Measurements from ENCODE around the gene NET1.
"Not testable (repeated sequence)": the region's sequence is repeated elsewhere in the genome, so short reads cannot be mapped to it uniquely, and the experiment has no call there.

Gene NET1

GRCh38 chr10:5462841-5463293 is 50.5 kb downstream of the NET1 start:
- no peak for DNase-seq (ENCODE audit: low spot score)

DNA sequence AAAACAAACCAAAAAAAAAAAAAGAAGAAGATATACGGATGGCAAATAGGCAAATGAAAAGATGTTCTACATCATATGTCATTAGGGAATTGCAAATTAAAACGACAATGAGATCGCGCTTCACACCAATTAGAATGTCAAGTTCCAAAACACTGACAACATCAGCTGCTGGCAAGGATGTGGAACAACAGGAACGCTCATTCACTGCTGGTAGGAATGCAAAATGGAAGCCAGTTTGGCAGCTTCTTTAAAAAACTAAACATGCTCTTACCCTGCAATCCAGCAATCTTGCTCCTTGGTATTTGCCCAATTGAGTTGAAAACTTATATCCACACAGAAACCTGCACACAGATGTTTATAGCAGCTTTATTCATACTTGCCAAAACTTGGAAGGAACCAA is 52.2 kb downstream of the NET1 start:
- no peak for DNase-seq (ENCODE audit: low spot score)

DNA sequence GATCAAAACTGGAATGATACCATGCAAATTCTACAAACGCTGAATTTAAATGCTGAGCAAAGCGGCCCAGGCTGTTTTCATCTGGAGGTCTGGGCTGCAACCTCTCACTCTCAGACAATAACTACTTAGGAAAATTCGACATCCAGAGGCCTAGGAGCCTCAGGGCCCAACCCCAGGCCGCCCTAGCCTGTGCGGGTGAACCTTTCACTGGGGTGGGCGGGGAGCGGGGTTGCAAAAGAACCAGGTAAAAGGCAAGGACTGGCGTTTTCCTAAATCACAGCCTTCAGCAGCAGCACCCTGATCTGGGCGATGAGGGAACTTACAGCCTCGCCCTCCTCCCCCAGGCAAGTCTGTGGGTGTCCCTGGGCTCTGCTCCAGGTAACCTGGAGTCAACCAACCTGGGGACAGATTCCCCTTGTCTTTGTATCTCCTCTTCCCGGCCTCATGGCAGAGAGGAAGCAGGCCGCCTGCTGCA is 53.7 kb downstream of the NET1 start:
- no peak for DNase-seq (ENCODE audit: low spot score)

DNA sequence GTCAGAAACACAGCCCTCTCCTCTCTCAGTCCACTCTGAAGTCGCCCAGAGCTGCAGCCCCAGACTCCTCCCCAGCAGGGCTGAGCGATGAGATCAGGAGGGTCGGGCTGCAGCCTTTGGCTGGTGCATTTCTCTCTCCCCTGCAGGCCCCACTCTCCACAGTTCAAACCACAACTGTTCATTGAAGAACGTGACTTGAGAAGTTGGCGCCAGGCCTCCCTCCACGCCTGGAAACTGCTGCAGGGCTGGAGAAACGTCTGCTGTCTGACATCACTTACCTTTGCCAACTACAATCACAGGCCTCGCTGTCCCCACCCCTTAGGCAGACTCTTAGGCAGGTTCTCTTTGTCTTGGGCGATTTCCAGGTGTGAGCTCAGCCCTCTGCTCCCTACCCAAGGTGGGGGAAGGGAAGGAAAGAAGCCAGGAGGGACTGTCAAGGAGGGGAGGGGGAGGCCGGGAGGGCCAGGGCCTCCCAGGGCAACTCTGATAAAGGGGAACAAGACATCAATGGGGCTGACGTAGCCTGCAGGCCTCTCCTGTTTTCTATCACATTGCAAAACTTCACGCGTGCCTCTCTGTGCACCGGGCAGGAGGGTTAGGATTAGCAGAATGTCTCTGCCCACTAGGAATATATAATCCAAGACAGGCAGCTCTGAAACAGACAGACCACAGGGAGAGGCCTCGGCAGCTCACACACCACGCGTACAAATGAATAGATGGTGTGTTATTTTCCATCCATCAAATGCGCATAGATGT is 54.3 kb downstream of the NET1 start:
- no peak for DNase-seq (ENCODE audit: low spot score)

GRCh38 chr10:5467207-5467535 is 54.8 kb downstream of the NET1 start:
- no peak for DNase-seq (ENCODE audit: low spot score)

- DNase-seq (ENCODE audit: low spot score): no peak
Measured at GRCh38 chr10:5467634-5468255, 55.4 kb downstream of the NET1 start.

- no peak for DNase-seq (ENCODE audit: low spot score)
Measured at GRCh38 chr10:5468262-5469106, 56.1 kb downstream of the NET1 start.

DNA sequence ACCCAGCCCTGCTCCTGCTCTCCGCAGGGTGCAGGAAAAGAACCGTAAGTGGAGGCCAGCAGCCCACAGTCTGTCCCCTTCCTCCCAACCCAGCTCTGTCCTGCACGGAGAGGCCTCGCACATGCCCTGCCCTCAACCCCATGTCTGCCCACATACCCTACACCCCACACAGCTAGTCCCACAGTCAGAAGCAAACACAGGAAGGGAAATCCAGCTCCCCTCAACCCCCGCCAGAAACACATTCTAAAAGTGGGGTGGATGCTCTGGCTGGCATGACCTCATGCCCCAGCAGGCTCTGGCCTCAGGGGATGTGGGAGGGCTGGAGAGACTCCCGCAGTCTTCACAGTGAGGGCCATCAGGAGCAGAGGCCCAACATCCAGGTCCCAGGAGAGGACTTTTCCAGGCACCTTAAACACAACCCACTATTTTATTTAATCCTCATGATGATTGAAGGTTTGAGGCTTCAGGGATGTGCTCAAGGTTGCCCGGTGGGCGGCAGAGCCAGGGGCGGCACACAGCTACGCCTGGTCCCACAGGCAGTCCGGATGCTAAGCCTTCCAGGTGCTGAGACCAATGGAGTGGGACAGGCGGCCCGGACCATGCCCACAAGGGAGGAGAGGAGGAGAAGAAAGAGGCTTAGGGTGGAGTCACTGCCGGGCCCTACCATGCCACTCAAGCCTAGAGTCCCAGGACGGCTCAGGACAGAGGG is 57.1 kb downstream of the NET1 start:
- DNase-seq (ENCODE audit: low spot score): no peak

GRCh38 chr10:5470062-5470751 is 57.9 kb downstream of the NET1 start:
- no peak for DNase-seq (ENCODE audit: low spot score)

- DNase-seq (ENCODE audit: low spot score): not testable (repeated sequence)
Measured at GRCh38 chr10:5474642-5475041, 62.3 kb downstream of the NET1 start.

DNA sequence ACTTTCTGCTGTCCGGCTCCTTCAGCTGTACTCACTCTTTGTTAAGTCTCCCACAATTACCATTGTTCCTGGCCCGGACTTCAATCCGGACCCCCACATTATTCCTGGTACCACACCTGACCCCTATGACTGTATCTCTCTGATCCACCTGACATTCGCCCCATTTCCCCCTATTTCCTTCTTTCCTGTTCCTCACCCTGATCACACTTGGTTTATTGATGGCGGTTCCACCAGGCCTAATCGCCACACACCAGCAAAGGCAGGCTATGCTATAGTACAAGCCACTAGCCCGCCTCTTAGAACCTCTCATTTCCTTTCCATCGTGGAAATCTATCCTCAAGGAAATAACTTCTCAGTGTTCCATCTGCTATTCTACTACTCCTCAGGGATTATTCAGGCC is 62.7 kb downstream of the NET1 start:
- not testable (repeated sequence) for DNase-seq (ENCODE audit: low spot score)

DNA sequence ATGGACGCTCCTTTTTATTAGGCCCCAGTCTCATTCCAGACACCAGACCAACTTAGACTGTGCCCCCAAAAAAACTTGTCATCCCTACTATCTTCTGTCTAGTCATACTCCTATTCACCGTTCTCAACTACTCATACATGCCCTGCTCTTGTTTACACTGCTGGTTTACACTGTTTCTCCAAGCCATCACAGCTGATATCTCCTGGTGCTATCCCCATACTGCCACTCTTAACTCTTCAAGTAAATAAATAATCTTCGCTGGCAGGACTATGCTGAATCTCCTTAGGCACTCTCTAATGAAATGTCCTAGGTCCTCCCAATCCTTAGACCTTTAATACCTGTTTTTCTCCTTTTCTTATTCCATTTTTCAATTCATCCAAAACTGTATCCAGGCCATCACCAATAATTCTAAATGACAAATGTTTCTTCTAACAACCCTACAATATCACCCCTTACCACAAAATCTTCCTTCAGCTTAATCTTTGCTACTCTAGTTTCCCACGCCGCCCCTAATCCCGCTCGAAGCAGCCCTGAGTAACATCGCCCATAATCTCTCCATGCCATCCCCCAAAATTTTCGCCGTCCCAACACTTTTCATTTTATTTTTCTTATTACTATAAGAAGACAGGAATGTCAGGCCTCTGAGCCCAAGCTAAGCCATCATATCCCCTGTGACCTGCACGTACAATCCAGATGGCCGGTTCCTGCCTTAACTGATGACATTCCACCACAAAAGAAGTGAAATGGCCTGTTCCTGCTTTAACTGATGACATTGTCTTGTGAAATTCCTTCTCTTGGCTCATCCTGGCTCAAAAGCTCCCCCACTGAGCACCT is 63.8 kb downstream of the NET1 start:
- DNase-seq (ENCODE audit: low spot score): not testable (repeated sequence)

DNA sequence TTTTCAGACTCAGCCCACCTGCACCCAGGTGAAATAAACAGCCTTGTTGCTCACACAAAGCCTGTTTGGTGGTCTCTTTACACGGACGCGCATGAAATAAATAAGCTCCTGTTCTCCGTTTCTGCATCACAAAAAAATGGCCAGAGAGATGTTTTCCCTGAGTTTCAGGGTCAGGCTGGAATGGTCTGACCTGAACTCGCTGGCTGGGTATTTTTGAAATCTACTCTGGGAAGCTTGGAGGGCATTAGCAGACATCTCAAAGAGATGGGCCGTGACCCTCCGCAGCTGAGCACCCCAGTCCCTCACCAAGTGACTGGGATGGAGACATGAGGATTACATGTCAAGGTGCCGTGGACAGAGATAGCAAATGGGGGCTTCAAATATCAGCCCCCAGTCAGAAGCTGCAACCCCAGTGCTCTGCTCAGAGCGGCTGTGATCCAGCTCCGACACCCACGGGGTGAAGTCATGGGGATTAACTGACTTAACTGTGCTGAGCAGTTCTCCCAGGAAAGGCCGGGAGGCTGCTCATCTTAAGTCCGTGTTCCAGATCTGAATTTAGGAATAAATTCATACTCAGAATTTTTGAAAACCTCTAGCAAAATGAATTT is 64.7 kb downstream of the NET1 start:
- no peak for DNase-seq (ENCODE audit: low spot score)

DNA sequence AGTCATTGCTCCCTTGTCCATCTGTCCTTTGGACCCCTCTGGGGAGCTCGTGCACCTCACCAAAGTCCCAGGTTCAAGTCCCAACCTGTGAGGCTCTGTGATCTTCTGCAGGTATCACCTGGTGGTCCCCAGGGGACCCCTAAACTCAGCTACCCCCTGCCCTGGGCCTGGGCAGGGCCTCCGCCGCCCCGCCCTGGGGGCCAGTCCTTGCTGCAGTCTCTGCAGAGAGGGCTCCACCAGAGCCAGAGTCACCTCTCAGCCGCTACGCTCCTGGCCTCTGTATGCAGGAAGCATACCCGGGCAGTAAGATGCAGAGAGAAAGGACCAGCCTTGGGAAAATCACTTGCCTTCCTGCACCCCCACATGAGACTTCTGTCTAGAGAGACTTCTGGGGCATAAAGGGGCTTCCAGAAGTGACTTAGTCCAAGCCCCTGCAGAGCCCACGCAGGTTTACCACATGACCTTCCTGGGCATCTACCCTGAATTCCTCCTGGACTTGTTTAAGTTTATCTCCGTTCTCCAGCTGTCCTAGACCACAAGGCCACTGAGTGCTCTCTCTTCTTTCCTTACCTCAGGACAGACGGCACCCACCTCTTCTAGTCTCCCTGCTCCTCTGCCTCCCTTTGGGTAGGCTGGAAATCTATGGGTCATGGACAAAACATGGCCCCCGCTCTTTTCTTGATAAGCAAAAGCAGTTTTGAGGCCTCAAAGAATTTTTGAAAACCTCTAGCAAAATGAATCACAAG is 65.8 kb downstream of the NET1 start:
- no peak for DNase-seq (ENCODE audit: low spot score)

- no peak for DNase-seq (ENCODE audit: low spot score)
Measured at GRCh38 chr10:5478694-5479305, 66.4 kb downstream of the NET1 start.

DNA sequence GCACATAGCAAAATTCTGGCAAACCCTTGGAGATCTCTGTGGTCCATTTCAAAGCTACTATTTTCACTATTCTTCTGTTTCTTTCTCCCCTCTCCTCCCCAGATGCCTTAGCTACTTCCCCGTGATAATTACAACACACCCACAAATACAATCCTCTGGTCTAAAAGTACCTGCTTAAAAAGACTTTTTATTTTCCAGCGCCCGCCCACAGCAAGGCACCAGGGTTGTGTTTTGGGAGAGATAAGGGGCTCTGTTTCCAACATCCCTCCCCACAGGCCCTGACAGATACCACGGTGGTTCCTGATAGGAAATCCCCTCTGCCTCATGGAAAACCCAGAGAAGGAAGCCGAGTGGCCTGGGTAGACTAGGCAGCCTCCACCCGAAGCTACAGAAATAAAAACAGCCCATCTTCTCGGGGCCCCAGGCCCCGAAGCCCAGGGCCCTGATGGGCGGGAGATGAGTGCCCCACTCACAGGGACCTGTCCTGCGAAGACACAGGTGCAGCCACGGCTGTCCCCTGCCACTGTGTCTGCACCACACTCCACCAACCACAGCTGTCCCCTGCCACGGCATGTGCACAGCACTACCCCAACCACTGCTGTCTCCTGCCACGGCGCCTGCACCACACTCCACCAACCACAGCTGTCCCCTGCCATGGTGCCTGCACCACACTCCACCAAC is 67.3 kb downstream of the NET1 start:
- no peak for DNase-seq (ENCODE audit: low spot score)

DNA sequence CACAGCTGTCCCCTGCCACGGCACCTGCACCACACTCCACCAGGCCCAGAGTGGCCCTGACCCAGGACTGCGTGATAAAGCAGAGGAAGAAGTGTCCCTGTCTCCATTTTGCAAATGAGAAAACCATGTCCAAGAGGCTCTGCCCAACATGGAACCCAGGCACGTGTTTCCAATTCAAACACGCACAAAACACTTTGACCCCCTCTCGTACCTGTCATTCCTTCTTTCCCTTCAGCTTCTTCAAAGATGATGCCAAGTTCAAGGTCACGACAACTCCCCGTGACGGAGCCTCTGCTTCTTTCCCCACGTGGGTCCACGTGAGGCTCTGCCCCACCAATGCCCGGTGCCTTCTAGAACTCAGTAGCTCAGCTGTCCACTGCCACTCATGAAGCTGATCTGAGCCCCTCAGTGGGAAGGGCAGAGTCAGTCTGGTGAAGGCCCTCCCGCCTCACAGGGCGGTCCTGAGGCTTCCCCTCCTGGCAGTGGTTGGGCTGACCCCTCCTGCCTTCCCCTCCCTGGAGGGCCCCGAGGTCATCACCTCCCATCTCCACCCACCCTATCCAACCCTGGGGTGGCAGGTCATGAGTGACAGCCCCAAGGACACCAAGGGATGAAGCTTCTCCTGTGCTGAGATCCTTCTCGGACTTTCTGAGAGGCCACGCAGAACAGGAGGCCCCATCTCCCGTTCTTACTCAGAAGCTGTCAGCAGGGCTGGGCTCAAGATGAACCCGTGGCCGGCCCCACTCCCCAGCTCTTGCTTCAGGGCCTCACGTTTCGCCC is 68.0 kb downstream of the NET1 start:
- no peak for DNase-seq (ENCODE audit: low spot score)

DNA sequence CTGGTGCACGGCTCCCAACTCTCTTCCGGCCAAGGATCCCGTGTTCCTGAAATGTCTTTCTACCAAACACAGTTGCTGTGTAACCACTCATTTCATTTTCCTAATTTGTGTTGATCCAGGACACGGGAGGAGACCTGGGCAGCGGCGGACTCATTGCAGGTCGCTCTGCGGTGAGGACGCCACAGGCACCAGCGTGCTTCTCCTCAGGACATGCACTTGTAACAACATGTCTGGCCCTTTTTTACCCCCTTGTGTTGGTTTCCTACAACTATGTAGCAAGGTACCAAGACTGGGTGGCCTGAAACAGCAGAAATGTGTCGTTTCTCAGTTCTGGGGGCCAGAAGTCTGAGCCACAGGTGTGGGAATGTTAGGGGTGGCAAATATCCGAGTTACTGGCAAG is 68.8 kb downstream of the NET1 start:
- DNase-seq (ENCODE audit: low spot score): no peak

Measured in Ammon's horn (tissue), 1 donor.